ENCODE data around the gene PUM1.

DNA sequence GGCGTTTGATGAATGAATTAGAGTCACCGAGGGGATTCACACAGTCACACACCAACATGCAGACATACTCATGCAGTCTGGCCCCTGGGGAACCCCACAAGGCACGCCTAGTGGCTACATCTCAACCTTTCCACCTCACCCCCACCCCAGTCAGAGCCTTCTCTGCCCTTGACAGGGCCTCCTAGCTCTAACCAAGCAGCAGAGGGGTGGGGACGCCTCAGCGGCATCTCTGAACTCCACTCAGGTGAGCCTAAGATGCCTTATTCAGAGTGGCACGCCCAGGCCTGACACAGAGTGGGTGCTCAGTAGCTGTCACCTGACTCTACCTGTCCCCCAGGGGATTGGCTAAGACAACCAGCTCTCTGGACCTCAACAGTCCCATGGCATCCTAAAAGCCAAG, 153.3 kb downstream of the PUM1 start:
- no peak for TF ChIP-seq EZH2 (IDR thresholded peaks at IDR 0.05)
- TF ChIP-seq POLR2AphosphoS5 (IDR thresholded peaks at IDR 0.05; ENCODE audit: borderline replicate concordance, low read depth, low read length) = no peak

Measured in SK-N-MC (cell line).